ENCODE data around the gene TRAP1.
"Not testable (repeated sequence)": the region's sequence is repeated elsewhere in the genome, so short reads cannot be mapped to it uniquely, and the experiment has no call there.

TRAP1 gene

GRCh38 chr16:3673676-3674377 is 43.5 kb downstream of the TRAP1 start:
- FAIRE-seq: no peak
- no peak for DNase-seq (ENCODE audit: low spot score)

GRCh38 chr16:3673201-3673600 is 44.1 kb downstream of the TRAP1 start:
- DNase-seq (ENCODE audit: low spot score): no peak
- no peak for FAIRE-seq

GRCh38 chr16:3672571-3673041 is 44.7 kb downstream of the TRAP1 start:
- FAIRE-seq (no peak), DNase-seq (ENCODE audit: low spot score) (no peak)

GRCh38 chr16:3671424-3671823 is 45.9 kb downstream of the TRAP1 start:
- DNase-seq (ENCODE audit: low spot score) (no peak), FAIRE-seq (no peak)

GRCh38 chr16:3670711-3671110 is 46.6 kb downstream of the TRAP1 start:
- no peak for FAIRE-seq
- DNase-seq (ENCODE audit: low spot score): no peak

GRCh38 chr16:3669082-3669481 is 48.2 kb downstream of the TRAP1 start:
- no peak for FAIRE-seq

GRCh38 chr16:3668626-3669025 is 48.7 kb downstream of the TRAP1 start:
- DNase-seq (ENCODE audit: low spot score) (no peak), FAIRE-seq (no peak)

More at GRCh38 chr16:3669082-3669481, 48.2 kb downstream of the TRAP1 start:
- DNase-seq (ENCODE audit: low spot score): no peak

- no peak for DNase-seq (ENCODE audit: low spot score)
- FAIRE-seq: no peak
Observed at GRCh38 chr16:3665508-3665907, 51.8 kb downstream of the TRAP1 start.

- no peak for DNase-seq (ENCODE audit: low spot score)
- FAIRE-seq: no peak
Observed at GRCh38 chr16:3664187-3664896, 53.0 kb downstream of the TRAP1 start.

- DNase-seq (ENCODE audit: low spot score): no peak
- FAIRE-seq: no peak
Observed at GRCh38 chr16:3662601-3663000, 54.7 kb downstream of the TRAP1 start.

- DNase-seq (ENCODE audit: low spot score) (no peak), FAIRE-seq (no peak)
Observed at GRCh38 chr16:3661922-3662321, 55.4 kb downstream of the TRAP1 start.

- DNase-seq (ENCODE audit: low spot score) (no peak), FAIRE-seq (no peak)
Observed at GRCh38 chr16:3661311-3661710, 56.0 kb downstream of the TRAP1 start.

- DNase-seq (ENCODE audit: low spot score) (no peak), FAIRE-seq (no peak)
Observed at GRCh38 chr16:3659251-3659650, 58.1 kb downstream of the TRAP1 start.

GRCh38 chr16:3656491-3657468 is 60.5 kb downstream of the TRAP1 start:
- no peak for DNase-seq (ENCODE audit: low spot score)
- FAIRE-seq: no peak

- not testable (repeated sequence) for FAIRE-seq; DNase-seq (ENCODE audit: low spot score)
Observed at GRCh38 chr16:3656160-3656490, 61.2 kb downstream of the TRAP1 start.

- DNase-seq (ENCODE audit: low spot score): no peak
- FAIRE-seq: no peak
Observed at GRCh38 chr16:3655396-3656159, 61.7 kb downstream of the TRAP1 start.

GRCh38 chr16:3655030-3655395 is 62.3 kb downstream of the TRAP1 start:
- DNase-seq (ENCODE audit: low spot score): no peak
- FAIRE-seq: no peak

GRCh38 chr16:3654249-3654991 is 62.9 kb downstream of the TRAP1 start, which contains the start of gene DNASE1:
TSS of gene DNASE1 (plus strand) at chr16:3654691. CDS start at chr16:3655374, 683 bp downstream.
- DNase-seq (ENCODE audit: low spot score) (peak; percentile 84), FAIRE-seq (peak; percentile 48)

- DNase-seq (ENCODE audit: low spot score) (no peak), FAIRE-seq (no peak)
Observed at GRCh38 chr16:3652373-3653195, 64.7 kb downstream of the TRAP1 start.

All from urothelium cell line (cell line).